NT2/D1 (cell line): Measurements from ENCODE around the gene SHISAL1.

Experiments used
- DNase-seq: peaks from one replicate; pipeline ENCODE4 v3.0.0-alpha.2; 2011; ENCODE audit warnings: low read depth, low spot score
- H3K27me3 ChIP-seq: 2 replicates; pipeline ENCODE4 v1.6.0; 2011; ENCODE audit warnings: mild to moderate bottlenecking; ENCODE audit not compliant: insufficient read length, insufficient read depth
- H3K36me3 ChIP-seq: 2 replicates; pipeline ENCODE4 v1.6.1; 2011; ENCODE audit warnings: mild to moderate bottlenecking, low read length, mixed read lengths; ENCODE audit not compliant: insufficient read depth, insufficient read length
- H3K4me1 ChIP-seq: 2 replicates; pipeline ENCODE4 v1.5.1; 2011; ENCODE audit not compliant: insufficient read depth, insufficient read length
- H3K4me3 ChIP-seq: 2 replicates; pipeline ENCODE4 v1.5.1; 2011; ENCODE audit warnings: low read depth; ENCODE audit not compliant: insufficient read length
- H3K9ac ChIP-seq: 2 replicates; pipeline ENCODE4 v1.6.0; 2011; ENCODE audit warnings: low read depth; ENCODE audit not compliant: insufficient read length
- H3K9me3 ChIP-seq: 2 replicates; pipeline ENCODE4 v1.5.1; 2011; ENCODE audit warnings: mild to moderate bottlenecking, low read length; ENCODE audit not compliant: insufficient read depth
- SUZ12 ChIP-seq: IDR thresholded peaks from 2 replicates; pipeline ENCODE4 v1.6.1; 2011; ENCODE audit not compliant: insufficient read length, insufficient read depth; ENCODE audit errors: extremely low read depth
- YY1 ChIP-seq: IDR thresholded peaks from 2 replicates; pipeline ENCODE4 v1.6.1; 2011; ENCODE audit not compliant: insufficient read length, insufficient read depth
- ZNF274 ChIP-seq: IDR thresholded peaks from 2 replicates; pipeline ENCODE4 v1.6.1; 2011; ENCODE audit warnings: mild to moderate bottlenecking, low read depth, low read length

The SHISAL1 gene

DNA sequence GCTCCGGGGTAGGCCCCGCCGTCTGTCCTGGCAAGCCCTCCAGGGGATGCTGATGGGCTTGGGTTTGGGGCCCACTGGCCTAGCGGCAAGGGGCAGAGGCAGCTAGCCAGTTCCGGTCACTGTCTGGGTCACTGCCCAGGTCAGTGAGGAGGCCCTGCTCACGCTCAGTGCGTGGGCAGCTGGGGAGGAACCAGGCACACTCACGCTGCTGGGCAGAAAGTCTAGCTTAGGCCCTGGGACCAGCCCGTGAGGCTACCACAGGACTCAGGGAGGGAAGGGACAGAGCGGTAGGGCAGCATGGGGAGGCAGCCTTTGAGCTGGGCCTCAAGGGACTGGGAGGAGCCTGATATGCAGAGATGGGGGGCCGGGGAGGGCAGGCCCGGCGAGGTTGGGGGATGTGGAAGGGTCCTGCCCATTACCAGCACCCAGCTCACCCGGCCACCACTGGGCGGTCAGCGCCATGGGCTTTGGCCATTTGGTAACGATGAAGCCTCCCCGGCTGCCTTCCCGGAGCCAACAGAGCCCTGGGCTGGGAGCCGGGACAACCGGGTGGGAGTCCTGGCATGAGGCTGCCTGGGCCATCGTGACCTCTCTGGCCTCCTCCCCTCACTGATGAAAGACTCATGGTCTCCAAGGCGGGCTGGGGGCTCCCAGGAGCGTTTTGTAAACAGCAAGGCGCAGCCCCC is 14.2 kb downstream of the SHISAL1 start:
- H3K9me3 ChIP-seq: peaks cover 11% of the 10 kb centered on the region; the same call in 1 of the 2 replicates
- no peak overlapping the region for H3K4me3 ChIP-seq
- no peak overlapping the region for H3K9ac ChIP-seq
- H3K36me3 ChIP-seq: no peaks in the 10 kb centered on the region
- H3K27me3 ChIP-seq: no peaks in the 10 kb centered on the region
- no peak for DNase-seq
- TF ChIP-seq SUZ12 (no peak), YY1 (no peak), ZNF274 (no peak)
- peaks cover 9% of the 10 kb centered on the region for H3K4me1 ChIP-seq

DNA sequence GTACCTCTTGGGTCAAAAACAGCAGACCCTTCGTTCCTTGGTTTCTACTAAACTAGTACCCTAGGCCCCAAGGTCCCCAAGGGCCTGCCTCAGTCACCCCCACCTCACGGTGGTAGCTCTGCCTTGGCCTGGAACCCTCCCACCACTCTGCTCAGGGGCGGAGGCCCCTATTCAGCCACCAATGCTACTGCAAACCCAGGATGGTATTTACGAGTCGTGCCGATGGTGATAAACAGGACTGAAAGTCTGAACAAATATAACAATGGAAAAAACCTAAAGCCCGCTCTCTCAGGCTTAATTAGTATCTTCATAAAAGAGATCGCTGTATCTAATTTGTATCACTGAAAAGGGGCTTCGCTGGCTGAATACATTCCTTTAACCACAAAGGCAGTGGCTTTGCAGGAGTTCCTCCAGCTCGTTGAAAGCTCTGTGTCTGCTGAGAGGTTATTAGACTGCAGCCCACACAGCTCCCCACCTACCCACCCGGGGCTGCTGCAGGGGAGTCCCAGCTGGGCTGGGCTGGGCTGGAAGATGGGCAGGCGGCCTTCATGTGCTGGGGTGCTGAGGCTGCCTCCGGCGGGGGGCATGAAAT is 15.2 kb downstream of the SHISAL1 start:
- TF ChIP-seq ZNF274: no peak
- TF ChIP-seq YY1: no peak
- TF ChIP-seq SUZ12: no peak
- H3K4me1 ChIP-seq: peaks cover 12% of the 10 kb centered on the region
- no peaks in the 10 kb centered on the region for H3K27me3 ChIP-seq
- H3K36me3 ChIP-seq: no peaks in the 10 kb centered on the region
- DNase-seq: no peak
- peak overlapping the region; percentile 42 for H3K9ac ChIP-seq
- no peak overlapping the region for H3K4me3 ChIP-seq
- H3K9me3 ChIP-seq: peaks cover 11% of the 10 kb centered on the region; the same call in 1 of the 2 replicates

DNA sequence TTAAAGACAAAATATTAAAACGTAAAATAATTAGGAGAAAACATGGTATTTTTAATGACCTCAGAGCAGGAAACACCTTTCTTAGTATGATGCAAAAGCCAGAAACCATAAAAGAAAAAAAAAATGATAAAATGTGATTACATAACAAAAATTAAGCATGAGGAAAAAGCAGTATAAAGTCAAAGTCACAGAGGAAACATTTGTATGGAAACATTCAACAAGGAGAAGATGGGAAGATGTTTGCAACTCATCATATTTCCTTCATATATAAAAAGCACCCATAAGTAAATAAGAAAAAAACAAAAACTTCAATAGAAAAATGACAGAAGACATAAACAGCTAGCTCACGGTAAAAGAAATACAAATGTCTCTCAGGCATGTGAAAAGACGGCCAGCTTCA is 17.3 kb downstream of the SHISAL1 start:
- Histone ChIP-seq H3K9me3 (peaks cover 11% of the 10 kb centered on the region; the same call in 1 of the 2 replicates), H3K4me1 (peaks cover 19% of the 10 kb centered on the region), H3K36me3 (no peaks in the 10 kb centered on the region), H3K4me3 (no peak overlapping the region), H3K27me3 (no peaks in the 10 kb centered on the region), H3K9ac (no peak overlapping the region)
- TF ChIP-seq YY1 (no peak), SUZ12 (no peak), ZNF274 (no peak)
- DNase-seq: no peak

DNA sequence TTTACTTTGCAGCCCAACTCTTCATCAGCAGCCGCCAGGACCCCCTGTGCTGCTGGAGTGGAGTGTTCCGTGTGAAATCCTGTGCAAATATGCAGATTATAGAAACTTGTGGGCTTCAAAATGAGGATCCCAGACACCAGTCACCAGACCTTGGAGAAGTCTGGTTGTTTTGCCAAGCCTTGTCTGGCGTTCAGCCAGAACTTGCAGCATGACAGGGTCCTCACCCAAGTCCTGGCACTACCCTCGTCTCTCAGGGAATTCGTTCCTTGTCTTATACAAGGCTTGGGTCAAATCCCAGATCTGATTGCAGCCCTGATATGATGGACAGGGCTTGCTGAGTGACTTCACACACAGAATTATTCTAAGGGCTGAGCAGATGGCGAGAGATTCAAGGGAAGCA is 18.9 kb downstream of the SHISAL1 start:
- Histone ChIP-seq H3K27me3 (no peaks in the 10 kb centered on the region), H3K4me3 (no peak overlapping the region), H3K4me1 (peaks cover 22% of the 10 kb centered on the region), H3K9me3 (peaks cover 11% of the 10 kb centered on the region; the same call in 1 of the 2 replicates), H3K9ac (no peak overlapping the region), H3K36me3 (no peaks in the 10 kb centered on the region)
- DNase-seq: no peak
- TF ChIP-seq SUZ12: no peak
- no peak for TF ChIP-seq YY1
- no peak for TF ChIP-seq ZNF274

DNA sequence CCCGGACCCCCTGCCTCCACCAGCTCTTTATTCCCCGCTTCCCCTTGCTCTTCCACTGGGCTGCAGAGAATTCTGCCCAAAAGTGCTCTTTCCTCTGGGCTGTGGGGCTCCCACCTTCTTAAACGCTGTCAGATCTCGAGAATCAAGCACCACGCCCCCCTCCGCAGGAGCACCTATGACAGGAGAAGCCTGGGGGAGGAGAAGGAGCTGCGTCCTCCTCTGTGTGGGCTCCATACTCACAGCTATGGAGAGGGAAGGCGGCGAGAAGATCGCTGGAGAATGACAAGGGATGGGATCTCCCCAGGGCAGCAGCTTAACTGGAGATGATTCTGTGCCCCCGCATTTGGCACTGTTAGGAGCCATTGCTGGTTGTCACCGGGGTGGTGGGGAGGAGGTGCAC is 19.7 kb downstream of the SHISAL1 start:
- Histone ChIP-seq H3K9me3 (peaks cover 11% of the 10 kb centered on the region; the same call in 1 of the 2 replicates), H3K9ac (no peak overlapping the region), H3K4me1 (peaks cover 21% of the 10 kb centered on the region), H3K4me3 (no peak overlapping the region), H3K27me3 (no peaks in the 10 kb centered on the region), H3K36me3 (no peaks in the 10 kb centered on the region)
- TF ChIP-seq SUZ12 (no peak), YY1 (no peak)
- no peak for DNase-seq

DNA sequence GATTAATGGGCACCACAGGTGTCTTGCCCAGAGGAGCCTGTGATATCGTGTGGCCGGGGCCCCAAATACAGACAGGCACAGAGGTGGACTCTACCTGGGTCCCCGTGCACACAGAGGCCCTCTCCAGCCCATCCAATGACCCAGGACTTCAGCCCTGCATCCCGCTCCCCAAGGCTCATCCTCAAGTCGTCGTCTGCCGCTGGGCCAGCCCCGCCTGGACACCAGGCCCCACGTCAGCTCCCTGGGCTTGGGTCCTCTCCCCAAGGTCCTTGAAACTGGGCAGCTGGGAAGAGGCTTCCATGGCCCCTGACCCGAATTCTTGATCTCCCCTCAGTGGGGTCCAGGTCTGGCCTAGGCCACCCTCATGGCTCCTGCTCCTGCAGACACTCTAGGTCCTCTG is 20.2 kb downstream of the SHISAL1 start:
- TF ChIP-seq SUZ12 (no peak), YY1 (no peak), ZNF274 (no peak)
- no peak overlapping the region for H3K9ac ChIP-seq
- H3K4me3 ChIP-seq: no peak overlapping the region
- peaks cover 21% of the 10 kb centered on the region for H3K4me1 ChIP-seq
- DNase-seq: no peak
- no peaks in the 10 kb centered on the region for H3K27me3 ChIP-seq
- H3K9me3 ChIP-seq: peaks cover 11% of the 10 kb centered on the region; the same call in 1 of the 2 replicates
- H3K36me3 ChIP-seq: no peaks in the 10 kb centered on the region

DNA sequence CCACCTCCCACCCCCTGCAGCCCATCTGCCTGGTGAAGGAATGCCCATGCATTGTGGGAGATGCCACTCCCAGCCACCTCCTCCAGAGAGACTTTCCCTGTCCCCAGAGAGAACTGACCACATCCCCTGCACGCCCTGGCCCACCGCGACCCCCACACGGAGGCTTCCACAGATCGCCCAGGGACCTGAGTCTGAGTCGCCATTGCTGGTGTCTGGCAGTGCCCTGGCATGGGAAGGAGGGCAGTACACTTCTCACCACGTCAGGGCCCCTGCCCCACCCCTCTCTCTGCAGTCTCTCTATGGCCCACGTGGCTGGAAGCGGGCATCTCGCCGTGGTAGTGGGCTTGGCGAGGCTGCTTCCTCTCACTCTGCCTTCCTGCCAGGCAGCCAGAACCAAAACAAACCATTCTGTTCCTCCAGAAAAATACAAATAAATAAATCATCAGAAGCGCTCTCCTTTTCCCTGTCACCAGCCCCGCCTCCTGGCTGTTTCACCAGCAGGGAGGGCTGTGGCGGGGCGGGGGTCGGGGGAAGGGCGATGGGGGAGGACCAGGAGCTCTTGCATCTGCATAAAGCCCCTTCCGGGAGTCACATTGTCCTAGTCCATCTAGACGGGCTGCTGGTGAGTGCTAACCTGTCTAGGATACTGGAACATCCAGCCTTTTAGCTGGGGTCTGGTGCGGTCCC is 20.9 kb downstream of the SHISAL1 start:
- no peak for TF ChIP-seq ZNF274
- TF ChIP-seq YY1: no peak
- no peak for TF ChIP-seq SUZ12
- Histone ChIP-seq H3K4me3 (no peak overlapping the region), H3K9ac (peak overlapping the region; percentile 3), H3K9me3 (peaks cover 11% of the 10 kb centered on the region; the same call in 1 of the 2 replicates), H3K4me1 (peaks cover 21% of the 10 kb centered on the region), H3K36me3 (no peaks in the 10 kb centered on the region), H3K27me3 (no peaks in the 10 kb centered on the region)
- peak; percentile 27 for DNase-seq
